HEK293 (cell line): ENCODE results near the gene GTPBP4.

ENCODE experiments used
- CTCF ChIA-PET: fragments of 350-600 bp; formaldehyde crosslinking; extraction: SDS; loops from one replicate; lab custom pipeline; 2021; ENCODE audit warnings: antibody characterized with exemption; lab: Yijun Ruan, JAX
- POLR2A ChIA-PET: fragments of 300-600 bp; formaldehyde crosslinking; extraction: SDS; loops from one replicate; lab custom pipeline; 2020; ENCODE audit warnings: antibody characterized with exemption, inconsistent platforms; lab: Yijun Ruan, JAX
- H3K27ac ChIP-seq: fragments of 200-500 bp; sonication (Bioruptor generic); 2 replicates; pipeline ENCODE4 v1.5.1; 2014; ENCODE audit warnings: low read depth, low read length, control low read depth, inconsistent platforms; ENCODE audit errors: extremely low read depth
- H3K36me3 ChIP-seq, 2 experiments: fragments of 200-500 bp in 1 of 2; sonication (Bioruptor generic) in 1 of 2; 1 replicate in 1 of 2; 2 replicates in 1 of 2; pipeline ENCODE4 v1.5.1; 2014 to 2017; ENCODE audit warnings: inconsistent platforms in 2 of 2, low read length in 2 of 2; ENCODE audit not compliant: control insufficient read depth in 2 of 2, insufficient read depth in 1 of 2
- H3K4me1 ChIP-seq: fragments of 200-500 bp; sonication (Bioruptor generic); 2 replicates; pipeline ENCODE4 v1.5.1; 2014; ENCODE audit warnings: mild to moderate bottlenecking, low read length, inconsistent platforms; ENCODE audit not compliant: control insufficient read depth, insufficient read depth
- H3K4me3 ChIP-seq: 2 replicates; pipeline ENCODE4 v1.5.1; 2011; ENCODE audit warnings: low read depth, mild to moderate bottlenecking, control low read depth, low read length, moderate library complexity
- H3K9me3 ChIP-seq: fragments of 200-500 bp; sonication (Bioruptor generic); 2 replicates; pipeline ENCODE4 v1.5.1; 2014; ENCODE audit warnings: low read depth, low read length, inconsistent platforms; ENCODE audit not compliant: control insufficient read depth, insufficient read depth
- BCL11B ChIP-seq: fragments of 450-650 bp; formaldehyde crosslinking; IDR thresholded peaks from 2 replicates; pipeline ENCODE4 v1.5.1; 2016; ENCODE audit warnings: low read depth, missing biosample characterization, missing genetic modification characterization
- GFI1B ChIP-seq: fragments of 450-650 bp; formaldehyde crosslinking; IDR thresholded peaks from 2 replicates; pipeline ENCODE4 v1.5.1; 2016; ENCODE audit warnings: missing biosample characterization, missing genetic modification characterization
- GLIS1 ChIP-seq: fragments of 450-650 bp; formaldehyde crosslinking; IDR thresholded peaks from 2 replicates; pipeline ENCODE4 v1.5.1; 2016; ENCODE audit warnings: missing biosample characterization, missing genetic modification characterization
- KLF7 ChIP-seq: fragments of 450-650 bp; formaldehyde crosslinking; IDR thresholded peaks from 2 replicates; pipeline ENCODE4 v1.5.1; 2016; ENCODE audit warnings: missing biosample characterization, missing genetic modification characterization, borderline replicate concordance
- OSR2 ChIP-seq: fragments of 450-650 bp; formaldehyde crosslinking; IDR thresholded peaks from 2 replicates; pipeline ENCODE4 v1.5.1; 2016; ENCODE audit warnings: missing biosample characterization, missing genetic modification characterization
- TCF7L2 ChIP-seq: IDR thresholded peaks from 2 replicates; pipeline ENCODE4 v1.6.1; 2011; ENCODE audit warnings: low read depth, mild to moderate bottlenecking, inconsistent platforms, low read length, moderate library complexity, borderline replicate concordance
- ZFHX2 ChIP-seq: fragments of 450-650 bp; formaldehyde crosslinking; conservative IDR thresholded peaks from 2 replicates; pipeline ENCODE4 v1.5.1; 2016; ENCODE audit warnings: missing biosample characterization, missing genetic modification characterization
- ZFP41 ChIP-seq: fragments of 450-650 bp; formaldehyde crosslinking; IDR thresholded peaks from 2 replicates; pipeline ENCODE4 v1.5.1; 2016; ENCODE audit warnings: missing biosample characterization, missing genetic modification characterization, borderline replicate concordance
- ZNF146 ChIP-seq: fragments of 450-650 bp; formaldehyde crosslinking; IDR thresholded peaks from 2 replicates; pipeline ENCODE4 v1.5.1; 2016; ENCODE audit warnings: missing biosample characterization, missing genetic modification characterization
- ZNF169 ChIP-seq: fragments of 450-650 bp; formaldehyde crosslinking; IDR thresholded peaks from 2 replicates; pipeline ENCODE4 v1.5.1; 2016; ENCODE audit warnings: missing biosample characterization, missing genetic modification characterization
- ZNF211 ChIP-seq: fragments of 450-650 bp; formaldehyde crosslinking; IDR thresholded peaks from 2 replicates; pipeline ENCODE4 v1.5.1; 2016; ENCODE audit warnings: low read depth, missing biosample characterization, missing genetic modification characterization
- ZNF341 ChIP-seq: fragments of 450-650 bp; formaldehyde crosslinking; IDR thresholded peaks from 2 replicates; pipeline ENCODE4; 2016; ENCODE audit warnings: low read depth, missing biosample characterization, missing genetic modification characterization
- ZNF366 ChIP-seq: fragments of 450-650 bp; formaldehyde crosslinking; conservative IDR thresholded peaks from 2 replicates; pipeline ENCODE4 v1.5.1; 2016; ENCODE audit warnings: missing biosample characterization, missing genetic modification characterization
- ZNF629 ChIP-seq: fragments of 450-650 bp; formaldehyde crosslinking; IDR thresholded peaks from 2 replicates; pipeline ENCODE4 v1.5.1; 2017; ENCODE audit warnings: missing biosample characterization, missing genetic modification characterization
- ZNF785 ChIP-seq: fragments of 450-650 bp; formaldehyde crosslinking; IDR thresholded peaks from 2 replicates; pipeline ENCODE4 v1.5.1; 2016; ENCODE audit warnings: missing biosample characterization, missing genetic modification characterization
- TF ChIP-seq, protein P1 (sequence below): fragments of 450-650 bp; formaldehyde crosslinking; IDR thresholded peaks from 2 replicates; pipeline ENCODE4 v1.5.1; 2016; ENCODE audit warnings: missing biosample characterization, missing genetic modification characterization
- TF ChIP-seq, protein P2 (sequence below): fragments of 450-650 bp; formaldehyde crosslinking; IDR thresholded peaks from 2 replicates; pipeline ENCODE4 v1.5.1; 2017; ENCODE audit warnings: missing biosample characterization, missing genetic modification characterization
- TF ChIP-seq, protein P3 (sequence below): fragments of 450-650 bp; formaldehyde crosslinking; IDR thresholded peaks from 2 replicates; pipeline ENCODE4 v1.5.1; 2017; ENCODE audit warnings: missing biosample characterization, mild to moderate bottlenecking, missing genetic modification characterization, moderate library complexity
- TF ChIP-seq, protein P4 (sequence below): fragments of 450-650 bp; formaldehyde crosslinking; IDR thresholded peaks from 2 replicates; pipeline ENCODE4 v1.5.1; 2016; ENCODE audit warnings: missing biosample characterization, missing genetic modification characterization
- TF ChIP-seq, protein P5 (sequence below): fragments of 450-650 bp; formaldehyde crosslinking; optimal IDR thresholded peaks from 2 replicates; pipeline ENCODE3; 2016; ENCODE audit warnings: missing biosample characterization, mild to moderate bottlenecking, missing genetic modification characterization

GTPBP4 gene

DNA sequence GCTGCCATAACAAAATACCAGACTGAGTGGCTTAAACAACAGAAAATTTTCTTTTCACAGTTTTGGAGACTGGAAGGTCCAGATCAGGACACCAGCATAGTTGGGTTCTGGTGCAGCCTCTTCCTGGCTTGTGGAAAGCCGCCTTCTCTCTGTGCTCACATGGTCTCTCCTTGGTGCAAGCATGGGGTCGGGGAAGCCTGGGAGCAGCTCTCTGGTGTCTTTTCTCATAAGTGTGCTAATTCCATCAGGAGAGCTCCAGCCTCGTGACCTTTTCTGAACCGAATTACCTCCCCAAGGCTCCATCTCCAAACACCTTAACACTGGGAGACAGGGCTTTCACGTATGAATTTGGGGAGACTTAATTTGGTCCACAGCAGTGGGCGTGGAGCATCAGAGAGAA is 4.8 kb upstream of the GTPBP4 start:
- Histone ChIP-seq H3K27ac (no peak overlapping the region), H3K36me3 (peaks cover 0 to 7% of the 10 kb centered on the region in 2 experiments; a peak in 1 of 3 replicates), H3K4me1 (no peaks in the 10 kb centered on the region), H3K4me3 (no peak overlapping the region), H3K9me3 (no peaks in the 10 kb centered on the region)
- CTCF ChIA-PET = interaction anchor here (0.6 kb wide), 1 partner anchor 34 kb away, joined by 3 read pairs; no protein-coding TSS in a partner anchor
- TF ChIP-seq, protein P1, sequence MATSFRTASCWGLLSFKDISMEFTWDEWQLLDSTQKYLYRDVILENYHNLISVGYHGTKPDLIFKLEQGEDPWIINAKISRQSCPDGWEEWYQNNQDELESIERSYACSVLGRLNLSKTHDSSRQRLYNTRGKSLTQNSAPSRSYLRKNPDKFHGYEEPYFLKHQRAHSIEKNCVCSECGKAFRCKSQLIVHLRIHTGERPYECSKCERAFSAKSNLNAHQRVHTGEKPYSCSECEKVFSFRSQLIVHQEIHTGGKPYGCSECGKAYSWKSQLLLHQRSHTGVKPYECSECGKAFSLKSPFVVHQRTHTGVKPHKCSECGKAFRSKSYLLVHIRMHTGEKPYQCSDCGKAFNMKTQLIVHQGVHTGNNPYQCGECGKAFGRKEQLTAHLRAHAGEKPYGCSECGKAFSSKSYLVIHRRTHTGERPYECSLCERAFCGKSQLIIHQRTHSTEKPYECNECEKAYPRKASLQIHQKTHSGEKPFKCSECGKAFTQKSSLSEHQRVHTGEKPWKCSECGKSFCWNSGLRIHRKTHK = no peak
- TF ChIP-seq ZNF211 = no peak
- TF ChIP-seq ZNF366 (tag by site-specific recombination) = no peak
- TF ChIP-seq BCL11B (tag by site-specific recombination) = no peak
- no peak for TF ChIP-seq OSR2 (tag by site-specific recombination)
- TF ChIP-seq ZNF785 = no peak
- TF ChIP-seq TCF7L2 = no peak
- POLR2A ChIA-PET = no interaction called here

DNA sequence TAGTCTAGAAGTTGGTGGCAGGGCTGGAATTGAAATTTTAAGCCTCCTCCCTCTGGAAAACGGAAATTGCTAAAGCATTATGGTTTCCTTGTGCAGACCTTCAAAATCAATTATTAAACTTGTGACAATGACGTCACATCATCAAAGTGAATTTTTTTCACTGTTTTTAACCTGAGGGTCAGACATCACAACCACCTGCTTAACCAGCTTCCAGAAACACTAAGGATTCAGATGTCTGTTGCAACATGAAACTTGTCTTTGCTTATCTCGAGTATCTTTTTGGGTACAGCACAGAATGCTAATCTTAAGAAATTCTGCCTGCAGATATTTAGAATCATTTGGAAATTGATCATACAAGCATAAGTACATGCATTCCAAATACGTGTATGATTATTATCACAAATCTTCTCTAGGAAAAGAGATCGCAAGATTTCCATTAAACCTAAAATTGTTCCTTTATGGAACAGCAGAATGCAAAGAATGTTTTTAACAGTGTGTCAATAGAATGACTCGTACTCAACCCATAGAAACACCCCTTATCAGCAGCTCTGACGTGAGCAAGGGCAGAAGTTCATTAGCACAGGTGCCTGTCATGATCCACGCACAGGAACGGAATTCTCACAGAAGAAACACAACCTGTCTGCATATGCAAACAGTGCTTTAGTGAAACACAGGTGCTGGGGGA is 4.1 kb upstream of the GTPBP4 start:
- no peaks in the 10 kb centered on the region for H3K9me3 ChIP-seq
- CTCF ChIA-PET = no interaction called here
- TF ChIP-seq ZNF169 (tag by site-specific recombination) (no peak), GLIS1 (tag by site-specific recombination) (no peak), GFI1B (tag by site-specific recombination) (no peak), ZNF629 (peak; percentile 42; the same call in 1 of the 2 replicates)
- POLR2A ChIA-PET = no interaction called here
- H3K4me1 ChIP-seq = no peaks in the 10 kb centered on the region
- H3K36me3 ChIP-seq = peaks cover 0 to 7% of the 10 kb centered on the region in 2 experiments; a peak in 2 of 3 replicates
- H3K4me3 ChIP-seq = no peak overlapping the region
- H3K27ac ChIP-seq = no peak overlapping the region

DNA sequence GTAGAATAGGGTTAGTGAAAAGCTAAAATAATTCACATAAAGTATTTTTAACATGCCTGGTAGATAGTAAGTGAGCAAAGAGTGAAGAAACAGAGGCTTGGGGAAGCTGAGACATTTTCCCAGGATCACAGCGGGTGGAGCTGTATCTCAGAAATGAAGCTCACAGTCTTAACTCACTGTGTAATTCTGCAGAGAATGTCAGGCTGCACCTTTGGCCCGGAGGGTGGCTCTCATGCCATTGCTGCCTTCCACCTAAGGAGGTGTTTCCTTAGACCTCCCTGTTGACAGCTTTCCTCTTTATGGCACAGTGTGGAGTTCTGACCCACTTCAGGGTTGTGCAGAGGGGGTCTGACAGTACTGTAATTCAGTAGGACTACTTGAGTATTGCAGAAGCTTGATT is 2.9 kb upstream of the GTPBP4 start:
- TF ChIP-seq, protein P2, sequence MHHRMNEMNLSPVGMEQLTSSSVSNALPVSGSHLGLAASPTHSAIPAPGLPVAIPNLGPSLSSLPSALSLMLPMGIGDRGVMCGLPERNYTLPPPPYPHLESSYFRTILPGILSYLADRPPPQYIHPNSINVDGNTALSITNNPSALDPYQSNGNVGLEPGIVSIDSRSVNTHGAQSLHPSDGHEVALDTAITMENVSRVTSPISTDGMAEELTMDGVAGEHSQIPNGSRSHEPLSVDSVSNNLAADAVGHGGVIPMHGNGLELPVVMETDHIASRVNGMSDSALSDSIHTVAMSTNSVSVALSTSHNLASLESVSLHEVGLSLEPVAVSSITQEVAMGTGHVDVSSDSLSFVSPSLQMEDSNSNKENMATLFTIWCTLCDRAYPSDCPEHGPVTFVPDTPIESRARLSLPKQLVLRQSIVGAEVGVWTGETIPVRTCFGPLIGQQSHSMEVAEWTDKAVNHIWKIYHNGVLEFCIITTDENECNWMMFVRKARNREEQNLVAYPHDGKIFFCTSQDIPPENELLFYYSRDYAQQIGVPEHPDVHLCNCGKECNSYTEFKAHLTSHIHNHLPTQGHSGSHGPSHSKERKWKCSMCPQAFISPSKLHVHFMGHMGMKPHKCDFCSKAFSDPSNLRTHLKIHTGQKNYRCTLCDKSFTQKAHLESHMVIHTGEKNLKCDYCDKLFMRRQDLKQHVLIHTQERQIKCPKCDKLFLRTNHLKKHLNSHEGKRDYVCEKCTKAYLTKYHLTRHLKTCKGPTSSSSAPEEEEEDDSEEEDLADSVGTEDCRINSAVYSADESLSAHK = no peak
- TF ChIP-seq ZNF341 (no peak), ZFP41 (no peak), ZFHX2 (tag by site-specific recombination) (no peak), KLF7 (no peak), ZNF146 (tag by site-specific recombination) (no peak)
- TF ChIP-seq, protein P3, sequence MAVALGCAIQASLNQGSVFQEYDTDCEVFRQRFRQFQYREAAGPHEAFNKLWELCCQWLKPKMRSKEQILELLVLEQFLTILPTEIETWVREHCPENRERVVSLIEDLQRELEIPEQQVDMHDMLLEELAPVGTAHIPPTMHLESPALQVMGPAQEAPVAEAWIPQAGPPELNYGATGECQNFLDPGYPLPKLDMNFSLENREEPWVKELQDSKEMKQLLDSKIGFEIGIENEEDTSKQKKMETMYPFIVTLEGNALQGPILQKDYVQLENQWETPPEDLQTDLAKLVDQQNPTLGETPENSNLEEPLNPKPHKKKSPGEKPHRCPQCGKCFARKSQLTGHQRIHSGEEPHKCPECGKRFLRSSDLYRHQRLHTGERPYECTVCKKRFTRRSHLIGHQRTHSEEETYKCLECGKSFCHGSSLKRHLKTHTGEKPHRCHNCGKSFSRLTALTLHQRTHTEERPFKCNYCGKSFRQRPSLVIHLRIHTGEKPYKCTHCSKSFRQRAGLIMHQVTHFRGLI (tag by site-specific recombination) = no peak
- TF ChIP-seq, protein P4, sequence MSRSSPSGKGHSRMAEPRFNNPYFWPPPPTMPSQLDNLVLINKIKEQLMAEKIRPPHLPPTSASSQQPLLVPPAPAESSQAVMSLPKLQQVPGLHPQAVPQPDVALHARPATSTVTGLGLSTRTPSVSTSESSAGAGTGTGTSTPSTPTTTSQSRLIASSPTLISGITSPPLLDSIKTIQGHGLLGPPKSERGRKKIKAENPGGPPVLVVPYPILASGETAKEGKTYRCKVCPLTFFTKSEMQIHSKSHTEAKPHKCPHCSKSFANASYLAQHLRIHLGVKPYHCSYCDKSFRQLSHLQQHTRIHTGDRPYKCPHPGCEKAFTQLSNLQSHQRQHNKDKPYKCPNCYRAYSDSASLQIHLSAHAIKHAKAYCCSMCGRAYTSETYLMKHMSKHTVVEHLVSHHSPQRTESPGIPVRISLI (tag by site-specific recombination) = no peak
- TF ChIP-seq, protein P5, sequence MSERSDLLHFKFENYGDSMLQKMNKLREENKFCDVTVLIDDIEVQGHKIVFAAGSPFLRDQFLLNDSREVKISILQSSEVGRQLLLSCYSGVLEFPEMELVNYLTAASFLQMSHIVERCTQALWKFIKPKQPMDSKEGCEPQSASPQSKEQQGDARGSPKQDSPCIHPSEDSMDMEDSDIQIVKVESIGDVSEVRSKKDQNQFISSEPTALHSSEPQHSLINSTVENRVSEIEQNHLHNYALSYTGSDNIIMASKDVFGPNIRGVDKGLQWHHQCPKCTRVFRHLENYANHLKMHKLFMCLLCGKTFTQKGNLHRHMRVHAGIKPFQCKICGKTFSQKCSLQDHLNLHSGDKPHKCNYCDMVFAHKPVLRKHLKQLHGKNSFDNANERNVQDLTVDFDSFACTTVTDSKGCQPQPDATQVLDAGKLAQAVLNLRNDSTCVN (tag by site-specific recombination) = no peak
- TF ChIP-seq, all 188 proteins: peak for 0
- Histone ChIP-seq H3K4me3 (no peak overlapping the region), H3K27ac (no peak overlapping the region), H3K36me3 (peaks cover 5 to 7% of the 10 kb centered on the region in 2 experiments; a peak in 2 of 3 replicates), H3K9me3 (no peaks in the 10 kb centered on the region), H3K4me1 (peaks cover 2% of the 10 kb centered on the region; the same call in 1 of the 2 replicates)
- POLR2A ChIA-PET = interaction anchor here (1.7 kb wide), 1 partner anchor 64 kb away, joined by 5 read pairs; the partner anchor contains the start of gene IDI1
- CTCF ChIA-PET = no interaction called here
